IPS-15b (cell line): Measurements from ENCODE around the gene DAAM1.

Experiments
- H3K27me3 ChIP-seq: one replicate; pipeline ENCODE4 v1.6.1; 2013; ENCODE audit warnings: low read length; ENCODE audit not compliant: control insufficient read depth, insufficient read depth
- H3K36me3 ChIP-seq: one replicate; pipeline ENCODE4 v1.6.1; 2013; ENCODE audit warnings: low read length; ENCODE audit not compliant: control insufficient read depth, insufficient read depth
- H3K4me1 ChIP-seq: one replicate; pipeline ENCODE4 v1.6.1; 2013; ENCODE audit warnings: mild to moderate bottlenecking, low read length; ENCODE audit not compliant: control insufficient read depth, insufficient read depth
- H3K4me3 ChIP-seq: one replicate; pipeline ENCODE4 v1.5.1; 2013; ENCODE audit warnings: low read depth, low read length
- H3K9ac ChIP-seq: one replicate; pipeline ENCODE4 v1.6.1; 2013; ENCODE audit warnings: low read depth, mild to moderate bottlenecking, low read length
- H3K9me3 ChIP-seq: one replicate; pipeline ENCODE4 v1.6.1; 2013; ENCODE audit warnings: mild to moderate bottlenecking, low read length; ENCODE audit not compliant: control insufficient read depth, insufficient read depth

Gene DAAM1

DNA sequence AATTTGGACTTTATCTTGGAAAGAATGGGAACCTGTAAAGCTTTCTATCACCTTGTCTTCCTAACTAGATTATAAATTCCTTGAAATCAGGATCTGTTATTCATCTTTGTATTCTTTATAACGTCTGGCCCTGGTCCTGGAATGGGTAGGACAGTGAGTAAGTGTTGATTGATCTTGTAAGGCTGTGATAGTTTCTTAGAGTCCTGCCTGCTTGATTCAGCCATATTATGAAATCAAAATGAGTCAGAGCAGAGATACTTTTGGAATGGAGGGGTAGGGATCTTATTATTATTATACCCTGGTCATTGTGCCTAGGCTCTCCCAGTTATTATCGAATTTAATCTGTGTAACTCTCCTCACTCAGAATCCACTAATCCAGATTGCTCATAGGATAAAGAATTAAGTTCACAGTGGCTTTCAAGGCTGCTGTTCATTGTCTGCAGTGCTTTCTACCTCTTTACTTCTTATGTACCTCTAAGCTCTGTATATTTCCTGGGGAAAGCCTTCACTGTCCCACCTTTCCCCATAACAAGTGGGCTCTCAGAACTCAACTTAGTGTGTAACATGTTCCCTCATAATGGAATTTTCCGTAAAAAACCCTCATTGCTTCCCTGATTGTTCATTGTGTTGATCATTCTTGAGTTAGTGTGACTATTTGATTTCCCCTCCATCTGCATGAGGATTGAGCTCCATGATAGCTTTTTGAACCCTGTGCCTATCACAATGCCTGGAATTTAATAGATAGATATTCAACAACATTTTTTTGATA, 93.3 kb downstream of the DAAM1 start:
- Histone ChIP-seq H3K36me3 (no peaks in the 10 kb centered on the region), H3K4me1 (no peaks in the 10 kb centered on the region), H3K9ac (no peak overlapping the region), H3K9me3 (peaks cover 4% of the 10 kb centered on the region), H3K27me3 (no peaks in the 10 kb centered on the region), H3K4me3 (no peak overlapping the region)

DNA sequence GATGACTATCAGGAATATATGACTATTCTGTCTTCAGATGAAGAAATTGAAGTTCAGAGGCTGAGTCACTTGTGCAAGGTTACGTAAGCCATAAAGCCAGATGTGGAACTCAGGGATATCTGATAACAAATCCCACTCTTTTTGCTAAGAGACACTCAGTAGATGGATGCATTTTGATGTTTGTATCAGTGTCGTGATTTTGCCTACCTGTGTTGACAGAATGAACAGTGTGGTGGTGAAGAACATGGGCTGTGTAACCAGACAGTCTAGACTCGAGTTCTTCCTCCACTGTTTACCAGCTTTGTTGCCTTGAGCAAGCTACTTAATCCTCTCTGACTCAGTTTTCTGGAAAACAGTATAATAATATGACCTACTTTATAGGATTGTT, 93.9 kb downstream of the DAAM1 start:
- Histone ChIP-seq H3K9ac (no peak overlapping the region), H3K36me3 (no peaks in the 10 kb centered on the region), H3K27me3 (no peaks in the 10 kb centered on the region), H3K4me1 (no peaks in the 10 kb centered on the region), H3K4me3 (no peak overlapping the region), H3K9me3 (peaks cover 4% of the 10 kb centered on the region)

DNA sequence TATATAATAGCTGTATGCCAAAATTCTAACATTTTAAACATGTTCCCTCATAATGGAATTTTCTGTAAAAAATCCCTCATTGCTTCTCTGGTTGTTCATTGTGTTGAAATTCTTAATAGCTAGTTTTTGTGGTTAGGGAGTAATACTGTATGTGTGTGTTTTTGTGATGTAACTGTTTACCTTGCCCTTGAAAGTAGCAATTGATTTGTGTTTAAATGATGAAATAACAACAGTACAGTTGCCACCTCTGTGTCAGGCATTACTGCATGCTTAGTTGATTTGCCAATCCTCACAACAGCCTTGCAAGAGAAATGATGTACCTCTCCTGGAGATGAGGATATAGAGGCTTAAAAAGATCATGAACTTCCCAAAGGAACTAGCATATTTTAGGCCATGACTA, 94.9 kb downstream of the DAAM1 start:
- H3K9ac ChIP-seq, result no peak overlapping the region
- peaks cover 4% of the 10 kb centered on the region for H3K9me3 ChIP-seq
- H3K4me1 ChIP-seq, result no peaks in the 10 kb centered on the region
- H3K36me3 ChIP-seq, result no peaks in the 10 kb centered on the region
- H3K4me3 ChIP-seq, result no peak overlapping the region
- no peaks in the 10 kb centered on the region for H3K27me3 ChIP-seq

DNA sequence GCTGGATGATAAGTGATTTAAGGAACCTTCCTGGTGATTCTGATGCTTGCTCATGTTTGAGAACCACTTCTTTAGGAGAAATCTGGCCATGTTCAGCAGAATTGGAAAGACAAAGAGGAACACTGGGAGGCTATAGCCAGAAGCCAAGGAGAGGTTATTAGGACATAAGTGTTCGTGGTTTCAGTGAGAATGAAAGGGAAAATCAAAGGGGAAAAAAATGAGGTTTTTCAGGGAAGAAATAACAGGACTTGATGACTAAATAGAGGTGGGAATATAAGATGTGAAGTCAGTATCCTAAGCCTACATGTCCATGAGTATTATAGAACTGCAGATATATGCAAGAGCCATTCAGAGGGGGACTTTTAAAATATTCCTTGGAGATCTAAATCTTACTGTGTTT, 95.6 kb downstream of the DAAM1 start:
- H3K27me3 ChIP-seq, result no peaks in the 10 kb centered on the region
- no peaks in the 10 kb centered on the region for H3K36me3 ChIP-seq
- no peak overlapping the region for H3K4me3 ChIP-seq
- no peak overlapping the region for H3K9ac ChIP-seq
- peaks cover 4% of the 10 kb centered on the region for H3K9me3 ChIP-seq
- no peaks in the 10 kb centered on the region for H3K4me1 ChIP-seq

DNA sequence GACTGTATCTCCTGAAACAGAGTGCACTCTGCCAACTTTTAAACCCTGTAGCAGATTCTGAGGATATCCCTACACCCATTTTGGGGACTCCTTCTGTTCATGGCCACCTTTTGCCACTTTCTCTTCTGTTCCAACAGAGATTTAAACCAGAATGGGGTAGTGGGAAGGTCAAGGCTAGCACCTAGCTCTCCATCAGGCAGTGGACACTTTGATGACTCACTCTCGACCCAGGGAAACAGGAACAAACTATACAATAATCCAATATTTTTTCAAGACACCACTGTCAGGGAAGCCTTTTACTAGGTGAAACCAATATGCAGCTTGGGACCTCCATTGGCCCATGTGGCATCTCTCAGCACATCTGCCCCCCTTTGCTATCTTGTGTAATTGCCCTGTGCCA, 103.6 kb downstream of the DAAM1 start:
- H3K36me3 ChIP-seq, result no peaks in the 10 kb centered on the region
- no peaks in the 10 kb centered on the region for H3K9me3 ChIP-seq
- H3K4me1 ChIP-seq, result no peaks in the 10 kb centered on the region
- H3K9ac ChIP-seq, result no peak overlapping the region
- H3K27me3 ChIP-seq, result no peaks in the 10 kb centered on the region
- no peak overlapping the region for H3K4me3 ChIP-seq

DNA sequence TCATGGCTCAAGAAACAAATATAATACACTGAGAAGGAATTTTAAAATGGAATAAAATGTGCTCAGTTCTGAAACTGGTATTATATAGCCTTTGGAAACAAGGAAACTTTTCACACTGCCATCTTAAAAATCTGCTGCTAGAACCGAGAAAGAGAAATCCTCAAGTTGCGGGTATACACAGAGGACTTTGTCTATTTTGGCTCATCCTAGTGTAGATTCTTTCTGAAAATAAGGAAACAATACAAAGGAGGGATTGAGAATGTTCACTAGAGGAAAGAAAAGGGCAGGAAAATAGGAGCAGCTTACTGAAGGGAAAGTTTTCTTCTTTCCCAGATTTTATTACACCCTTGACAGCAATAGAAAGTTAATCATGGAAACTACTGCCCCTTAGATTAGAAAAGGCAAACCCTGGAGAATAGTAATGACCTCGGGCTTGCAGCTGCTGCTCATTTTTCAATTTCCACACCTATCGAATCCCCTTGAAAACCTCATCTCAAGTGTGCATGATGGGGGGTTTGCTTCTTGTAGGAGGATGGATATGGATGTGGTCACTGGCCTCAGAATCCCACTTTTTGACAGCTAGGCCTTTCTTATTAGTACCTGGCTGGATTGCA, 104.6 kb downstream of the DAAM1 start:
- Histone ChIP-seq H3K9me3 (no peaks in the 10 kb centered on the region), H3K27me3 (no peaks in the 10 kb centered on the region), H3K4me3 (no peak overlapping the region), H3K4me1 (no peaks in the 10 kb centered on the region), H3K36me3 (no peaks in the 10 kb centered on the region), H3K9ac (no peak overlapping the region)

DNA sequence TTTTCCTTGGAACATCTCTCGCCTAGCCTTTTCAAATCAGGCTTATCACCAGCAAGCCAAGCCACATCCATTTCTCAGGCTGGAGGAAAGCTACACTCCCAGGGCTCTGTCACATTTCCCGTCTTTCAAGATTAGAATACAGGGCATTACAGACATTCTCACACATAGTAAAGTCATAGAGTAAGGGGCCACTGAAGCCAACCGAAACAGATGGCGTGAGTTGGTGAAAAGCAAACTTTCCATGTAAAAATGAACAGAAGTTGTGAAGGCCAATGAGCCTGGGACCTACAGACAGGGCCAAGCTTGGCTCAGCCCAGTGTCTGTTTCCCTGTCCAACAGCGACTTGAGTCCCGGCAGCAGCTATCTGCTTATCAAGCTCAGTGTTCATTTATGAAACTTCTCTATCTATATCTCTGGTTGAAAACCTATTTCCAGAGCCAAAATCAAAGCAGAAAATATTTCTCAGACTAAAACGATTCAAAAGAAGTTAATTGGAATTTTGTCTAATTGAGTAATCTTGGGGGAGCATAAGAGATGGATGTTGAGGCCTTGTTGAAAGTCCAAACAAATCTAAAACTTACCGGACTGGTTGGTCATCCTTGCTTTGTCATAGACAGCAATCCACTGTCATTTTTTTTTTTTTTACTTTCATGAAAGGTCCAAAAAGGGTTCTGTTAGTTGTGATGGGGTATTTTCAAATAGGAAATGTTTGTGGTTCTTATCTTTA, 105.6 kb downstream of the DAAM1 start:
- H3K4me1 ChIP-seq, result no peaks in the 10 kb centered on the region

DNA sequence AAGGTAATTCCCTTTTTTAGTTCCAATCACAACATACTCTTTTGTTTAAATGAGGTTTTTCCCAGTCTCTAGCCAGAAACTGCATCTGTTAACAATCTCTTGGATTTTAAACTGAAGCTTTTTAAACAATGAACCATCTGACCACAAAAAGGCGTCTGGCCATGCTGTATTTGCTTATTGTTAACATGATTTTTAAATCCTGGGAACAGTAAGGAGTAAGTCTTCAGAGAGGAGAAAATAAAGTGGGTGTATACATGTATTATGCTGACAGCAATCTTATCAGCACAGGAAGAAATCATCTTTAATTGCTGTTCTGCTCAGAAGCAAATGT, 106.2 kb downstream of the DAAM1 start:
- no peaks in the 10 kb centered on the region for H3K9me3 ChIP-seq
- H3K27me3 ChIP-seq, result no peaks in the 10 kb centered on the region
- no peaks in the 10 kb centered on the region for H3K4me1 ChIP-seq
- H3K36me3 ChIP-seq, result no peaks in the 10 kb centered on the region
- no peak overlapping the region for H3K9ac ChIP-seq
- H3K4me3 ChIP-seq, result no peak overlapping the region

More for the DNA sequence above, 105.6 kb downstream of the DAAM1 start:
- Histone ChIP-seq H3K4me3 (no peak overlapping the region), H3K27me3 (no peaks in the 10 kb centered on the region), H3K9ac (no peak overlapping the region), H3K9me3 (no peaks in the 10 kb centered on the region), H3K36me3 (no peaks in the 10 kb centered on the region)

DNA sequence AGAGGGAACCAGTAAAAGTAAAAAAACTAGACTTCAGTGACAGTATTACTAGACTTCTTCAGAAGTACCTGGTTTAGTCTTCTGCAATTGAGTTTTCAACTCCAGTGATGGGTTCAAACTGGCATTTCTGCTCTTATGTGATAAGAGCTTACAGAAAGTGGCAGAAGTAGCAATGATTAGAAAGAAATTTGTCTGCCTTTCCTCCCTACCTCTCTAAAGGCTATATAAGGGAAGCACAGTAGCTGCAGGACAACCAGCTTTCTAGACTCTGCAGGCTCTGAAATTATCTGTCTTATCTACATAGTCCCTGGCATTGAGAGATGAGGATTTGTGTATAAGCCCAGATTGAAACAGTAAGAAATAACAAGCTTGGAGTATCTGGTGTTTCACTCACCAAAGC, 107.5 kb downstream of the DAAM1 start:
- H3K9me3 ChIP-seq, result no peaks in the 10 kb centered on the region
- no peaks in the 10 kb centered on the region for H3K4me1 ChIP-seq
- no peaks in the 10 kb centered on the region for H3K27me3 ChIP-seq
- H3K36me3 ChIP-seq, result no peaks in the 10 kb centered on the region
- H3K4me3 ChIP-seq, result no peak overlapping the region
- H3K9ac ChIP-seq, result no peak overlapping the region

DNA sequence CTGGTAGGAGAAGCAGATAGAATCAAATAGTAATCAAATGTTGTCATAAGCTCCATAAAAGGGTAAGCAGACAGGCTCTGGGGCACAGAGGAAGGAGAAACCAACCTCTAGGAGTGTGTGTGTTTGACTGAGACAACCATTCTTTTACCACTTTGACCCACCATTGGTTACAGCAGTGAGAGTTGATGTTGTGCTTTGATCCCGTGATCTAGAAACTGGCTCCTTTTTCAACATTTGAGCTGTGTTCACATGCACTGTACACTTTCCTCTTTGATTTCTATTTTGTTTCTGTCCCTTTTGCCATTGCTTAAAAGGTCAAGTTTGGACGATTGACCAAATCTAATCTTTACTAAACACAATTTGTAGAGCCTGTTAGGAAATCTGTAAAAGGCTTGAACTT, 108.0 kb downstream of the DAAM1 start:
- Histone ChIP-seq H3K27me3 (no peaks in the 10 kb centered on the region), H3K4me3 (no peak overlapping the region), H3K4me1 (no peaks in the 10 kb centered on the region), H3K36me3 (no peaks in the 10 kb centered on the region), H3K9me3 (no peaks in the 10 kb centered on the region), H3K9ac (no peak overlapping the region)

DNA sequence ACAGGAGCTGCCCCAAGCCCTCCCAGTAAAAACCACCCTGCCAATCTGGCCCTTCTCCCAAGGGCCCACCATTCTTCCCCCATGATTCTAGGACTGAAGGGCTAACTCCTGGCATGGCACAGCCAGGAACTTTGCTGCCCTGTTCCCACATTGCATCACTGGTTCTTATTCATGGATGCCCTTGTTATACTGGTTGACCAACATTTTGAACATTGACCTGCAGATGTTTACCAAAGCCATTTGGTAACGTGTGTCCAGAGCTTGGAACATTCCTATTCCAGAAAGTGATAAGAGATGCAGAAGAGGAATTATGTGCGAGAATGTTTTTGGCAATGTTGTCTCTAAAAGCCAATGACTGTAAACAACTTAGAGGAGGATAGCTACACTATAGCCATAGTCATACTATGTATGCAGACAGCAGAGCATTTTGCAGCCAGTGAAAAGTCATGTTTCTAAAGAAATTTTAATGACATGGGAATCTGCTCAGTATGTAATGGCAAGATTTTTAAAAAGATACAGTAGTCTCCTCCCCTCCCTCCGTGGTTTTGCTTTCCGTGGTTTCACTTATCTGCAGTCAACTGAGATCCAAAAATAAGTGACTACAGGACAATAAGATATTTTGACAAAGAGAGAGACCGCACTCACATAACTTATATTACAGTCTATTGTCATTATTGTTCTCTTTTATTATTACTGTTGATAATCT, 108.8 kb downstream of the DAAM1 start:
- Histone ChIP-seq H3K27me3 (no peaks in the 10 kb centered on the region), H3K9me3 (no peaks in the 10 kb centered on the region), H3K36me3 (no peaks in the 10 kb centered on the region), H3K4me1 (no peaks in the 10 kb centered on the region), H3K9ac (no peak overlapping the region), H3K4me3 (no peak overlapping the region)
